HG03457 (cell line): Measurements from ENCODE around the gene SRP19.
"Not testable (repeated sequence)": the region's sequence is repeated elsewhere in the genome, so short reads cannot be mapped to it uniquely, and the experiment has no call there.

Source experiments
- ATAC-seq: cut with Tn5 transposase; IDR thresholded peaks from one replicate; pipeline ENCODE4 v1.9.1; 2021; ENCODE audit warnings: moderate number of reproducible peaks; ENCODE audit not compliant: unreplicated experiment

SRP19 gene

GRCh38 chr5:112869948-112870347, 8.9 kb downstream of the SRP19 start:
- no peak for ATAC-seq

GRCh38 chr5:112870966-112871365, 9.9 kb downstream of the SRP19 start:
- no peak for ATAC-seq

GRCh38 chr5:112876362-112876761, 15.3 kb downstream of the SRP19 start:
- ATAC-seq: no peak

- ATAC-seq: no peak
Observed at GRCh38 chr5:112878101-112878500, 17.0 kb downstream of the SRP19 start.

- no peak for ATAC-seq
Observed at GRCh38 chr5:112878760-112879159, 17.7 kb downstream of the SRP19 start.

GRCh38 chr5:112880219-112880964, 19.3 kb downstream of the SRP19 start:
- ATAC-seq: no peak

- no peak for ATAC-seq
Observed at GRCh38 chr5:112883192-112883591, 22.1 kb downstream of the SRP19 start.

GRCh38 chr5:112885001-112885400, 23.9 kb downstream of the SRP19 start:
- no peak for ATAC-seq

- ATAC-seq: no peak
Observed at GRCh38 chr5:112886975-112887374, 25.9 kb downstream of the SRP19 start.

- not testable (repeated sequence) for ATAC-seq
Observed at GRCh38 chr5:112892066-112892465, 31.0 kb downstream of the SRP19 start.

GRCh38 chr5:112892776-112893175, 31.7 kb downstream of the SRP19 start:
- no peak for ATAC-seq

GRCh38 chr5:112895682-112896081, 34.6 kb downstream of the SRP19 start:
- ATAC-seq: no peak

GRCh38 chr5:112902561-112902960, 41.5 kb downstream of the SRP19 start:
- no peak for ATAC-seq

GRCh38 chr5:112904996-112905395, 43.9 kb downstream of the SRP19 start:
- not testable (repeated sequence) for ATAC-seq

GRCh38 chr5:112906637-112907036, 45.5 kb downstream of the SRP19 start:
- ATAC-seq: no peak

- ATAC-seq: no peak
Observed at GRCh38 chr5:112907166-112907631, 46.1 kb downstream of the SRP19 start.

GRCh38 chr5:112908854-112909253, 47.8 kb downstream of the SRP19 start:
- ATAC-seq: no peak

- ATAC-seq: no peak
Observed at GRCh38 chr5:112910529-112910928, 49.4 kb downstream of the SRP19 start.

- no peak for ATAC-seq
Observed at GRCh38 chr5:112914584-112914983, 53.5 kb downstream of the SRP19 start.

- no peak for ATAC-seq
Observed at GRCh38 chr5:112915831-112916230, 54.7 kb downstream of the SRP19 start.

GRCh38 chr5:112917453-112917995, 56.4 kb downstream of the SRP19 start:
- no peak for ATAC-seq

GRCh38 chr5:112918136-112918535, 57.0 kb downstream of the SRP19 start:
- ATAC-seq: no peak

- ATAC-seq: no peak
Observed at GRCh38 chr5:112918679-112919078, 57.6 kb downstream of the SRP19 start.
